Measurements from ENCODE around the gene STEEP1.

STEEP1 gene

DNA sequence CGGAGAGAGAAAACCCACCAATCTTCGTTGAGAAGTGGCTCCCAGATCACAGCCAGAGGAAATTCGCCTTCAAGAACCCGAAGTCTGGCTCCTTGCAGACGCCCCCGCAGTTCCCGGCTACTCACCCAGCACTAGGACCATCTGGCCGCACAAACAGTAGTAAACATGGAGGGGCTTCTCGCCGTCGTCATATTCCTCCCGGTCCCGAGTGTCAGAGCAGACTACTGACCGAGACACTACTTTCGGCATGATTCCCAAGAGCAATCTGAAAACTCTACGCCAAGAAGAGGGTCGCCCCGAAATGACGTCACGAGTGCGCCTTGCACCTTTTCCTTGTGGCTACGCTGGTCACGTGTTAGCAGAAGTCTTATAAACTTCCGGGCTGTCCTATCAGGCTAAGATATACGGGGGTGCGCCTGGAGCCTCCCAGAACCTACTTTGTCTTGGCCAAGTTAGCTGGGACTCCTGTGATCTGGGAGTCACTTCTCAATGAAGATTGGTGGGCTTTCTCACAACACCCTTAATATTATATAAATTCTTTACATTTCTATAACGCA lies at the start of gene STEEP1:
TSS of gene STEEP1 (minus strand) at position 303 of the 557 bp plus-strand sequence. CDS start at position 249, 54 bp downstream.
- DNase-seq = peak; percentile 93

DNA sequence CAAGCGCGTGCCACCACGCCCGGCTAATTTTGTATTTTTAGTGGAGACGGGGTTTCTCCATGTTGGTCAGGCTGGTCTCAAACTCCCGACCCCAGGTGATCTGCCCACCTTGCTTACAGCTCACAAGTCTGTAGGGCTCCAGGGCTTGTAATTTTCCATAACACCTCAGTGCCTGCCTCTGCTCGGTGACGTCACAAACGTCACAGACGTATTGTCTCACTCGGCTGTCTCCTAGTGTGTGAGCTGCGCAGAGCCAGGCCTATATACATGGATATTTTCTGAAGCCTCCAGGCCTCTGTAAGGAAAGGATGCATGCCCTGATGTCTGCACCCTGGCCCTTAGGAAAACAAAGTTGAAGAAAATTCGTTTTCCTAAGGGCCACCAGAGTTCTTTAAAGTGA lies 49.6 kb upstream of the STEEP1 start:
- DNase-seq = no peak

DNA sequence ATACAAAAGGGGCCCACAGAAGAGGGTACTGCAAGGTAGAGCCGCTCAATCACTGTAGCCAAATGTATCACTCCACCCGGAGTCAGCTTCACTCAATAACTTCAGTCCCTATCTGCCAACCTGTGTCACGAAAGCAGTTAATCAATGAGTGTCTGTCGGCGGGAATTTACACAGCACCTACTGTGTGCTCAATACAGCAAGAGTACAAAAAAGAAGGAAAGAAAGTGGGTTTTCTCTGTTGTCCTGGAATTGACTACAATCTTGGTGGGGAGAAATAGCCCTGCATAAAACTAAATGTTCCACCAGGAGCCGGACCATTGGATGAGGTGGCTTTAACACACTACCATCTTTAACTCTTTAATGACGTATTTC lies 41.8 kb upstream of the STEEP1 start:
- no peak for DNase-seq

DNA sequence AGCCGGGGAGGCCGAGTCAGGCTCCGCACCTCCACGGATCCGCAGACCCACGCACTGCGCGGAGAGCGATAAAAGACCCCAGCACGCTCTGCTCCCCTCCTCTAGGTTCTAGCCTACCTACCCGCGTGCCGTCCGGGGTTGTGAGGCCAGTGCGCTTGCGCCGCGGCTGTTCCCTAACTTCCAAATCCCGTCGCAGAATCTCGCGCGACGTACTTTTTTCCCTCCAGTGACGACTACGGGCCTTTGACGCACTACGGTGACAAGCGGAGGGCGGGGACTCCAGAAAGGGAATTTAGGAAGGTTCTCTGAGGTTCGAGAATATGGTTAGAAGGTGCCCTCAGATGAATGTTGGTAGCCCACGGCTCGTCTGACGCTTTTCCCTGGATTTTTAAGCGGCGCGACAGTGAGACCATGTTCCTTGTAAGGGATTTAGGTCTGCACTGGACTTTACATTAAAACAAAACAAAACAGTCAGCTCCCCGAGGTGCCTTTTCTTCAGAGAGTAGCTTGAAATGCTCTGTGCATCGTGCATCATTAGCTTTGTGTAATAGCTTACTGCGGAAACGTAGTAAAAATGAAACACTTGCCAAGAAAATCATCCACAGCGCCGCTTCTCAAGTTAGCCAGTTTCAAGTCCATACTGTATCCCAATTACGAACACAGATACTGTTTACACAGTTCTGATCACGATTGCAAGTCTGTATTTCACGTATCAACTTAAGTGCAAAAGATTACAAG lies 41.2 kb upstream of the STEEP1 start, which contains the start of gene NKRF:
TSS of gene NKRF (minus strand) at position 145 of the 738 bp plus-strand sequence.
- DNase-seq = peak; percentile 79

DNA sequence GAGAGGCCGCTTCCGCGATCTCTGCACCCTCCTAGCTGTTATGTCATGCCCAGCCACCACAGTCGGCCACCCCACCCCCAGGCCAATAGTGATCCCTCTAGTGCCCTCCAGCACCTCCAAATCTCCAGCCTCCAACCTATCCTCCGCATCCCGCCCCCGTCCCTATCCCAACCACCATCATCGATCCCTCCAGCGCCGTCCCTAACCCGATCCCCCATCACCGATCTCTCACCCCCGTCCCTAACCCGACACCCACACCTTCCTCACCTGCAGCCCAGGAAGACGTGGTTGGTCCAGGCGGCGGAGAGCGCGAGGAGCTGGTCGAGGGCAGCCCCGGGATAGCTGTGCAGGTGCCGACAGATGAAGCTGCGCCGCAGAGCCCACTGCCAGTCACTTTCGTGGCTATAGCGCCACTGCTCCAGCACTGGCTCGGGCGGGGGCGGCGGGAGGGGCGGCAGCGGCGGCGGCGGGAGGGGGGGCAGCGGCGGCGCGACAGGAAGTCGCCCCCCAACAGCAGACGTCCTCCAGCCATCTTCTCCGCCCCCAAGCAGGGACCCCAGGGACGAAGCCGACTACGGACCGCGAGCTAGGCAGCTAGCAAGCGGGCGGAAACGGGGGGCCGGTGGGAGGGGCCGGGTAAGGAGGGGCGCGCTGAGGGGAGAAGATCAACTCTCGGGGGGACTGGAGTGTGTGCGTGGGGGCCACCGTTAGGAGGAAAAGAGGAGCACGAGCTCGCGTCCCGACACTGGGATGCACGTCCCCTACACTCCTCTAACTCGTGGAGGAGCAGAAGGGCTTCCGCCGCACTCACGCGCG lies 40.5 kb upstream of the STEEP1 start:
- DNase-seq = no peak

GRCh38 chrX:119604766-119605463 lies 39.7 kb upstream of the STEEP1 start:
- DNase-seq = no peak

DNA sequence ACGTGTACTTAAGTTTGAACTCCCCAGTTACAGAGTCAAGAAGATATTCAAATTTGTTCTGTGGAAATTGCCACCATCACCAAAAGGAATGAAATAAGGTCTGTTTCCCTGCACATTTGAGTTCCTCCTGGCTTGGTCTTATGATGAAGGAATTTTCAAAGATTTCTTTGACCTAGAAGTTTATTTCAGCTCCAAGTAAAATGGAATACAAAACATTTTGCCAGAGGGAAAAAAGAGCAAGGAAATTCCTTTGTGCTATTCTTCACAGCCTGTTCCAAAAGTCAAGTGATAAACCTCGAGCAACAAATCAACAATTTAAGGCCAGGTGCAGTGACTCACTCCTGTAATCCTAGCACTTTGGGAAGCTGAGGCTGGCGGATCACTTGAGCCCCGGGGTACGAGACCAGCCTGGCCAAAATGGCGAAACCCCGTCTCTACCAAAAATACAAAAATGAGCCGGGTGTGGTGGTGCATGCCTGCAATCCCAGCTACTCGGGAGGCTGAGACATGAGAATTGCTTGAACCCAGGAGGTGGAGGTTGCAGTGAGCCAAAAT lies 37.6 kb upstream of the STEEP1 start:
- DNase-seq = no peak

- DNase-seq = no peak
These were observed 24.6 kb upstream of the STEEP1 start for GRCh38 chrX:119589810-119590209.

GRCh38 chrX:119583431-119584059 lies 18.3 kb upstream of the STEEP1 start:
- no peak for DNase-seq

- DNase-seq = no peak
These were observed 14.2 kb upstream of the STEEP1 start for GRCh38 chrX:119579414-119579813.

GRCh38 chrX:119574394-119575266 lies 9.4 kb upstream of the STEEP1 start, which contains the start of gene UBE2A:
Gene UBE2A, plus strand, starts transcription at chrX:119574563. Its CDS starts 149 bp downstream, at chrX:119574712.
- peak; percentile 64 for DNase-seq

DNA sequence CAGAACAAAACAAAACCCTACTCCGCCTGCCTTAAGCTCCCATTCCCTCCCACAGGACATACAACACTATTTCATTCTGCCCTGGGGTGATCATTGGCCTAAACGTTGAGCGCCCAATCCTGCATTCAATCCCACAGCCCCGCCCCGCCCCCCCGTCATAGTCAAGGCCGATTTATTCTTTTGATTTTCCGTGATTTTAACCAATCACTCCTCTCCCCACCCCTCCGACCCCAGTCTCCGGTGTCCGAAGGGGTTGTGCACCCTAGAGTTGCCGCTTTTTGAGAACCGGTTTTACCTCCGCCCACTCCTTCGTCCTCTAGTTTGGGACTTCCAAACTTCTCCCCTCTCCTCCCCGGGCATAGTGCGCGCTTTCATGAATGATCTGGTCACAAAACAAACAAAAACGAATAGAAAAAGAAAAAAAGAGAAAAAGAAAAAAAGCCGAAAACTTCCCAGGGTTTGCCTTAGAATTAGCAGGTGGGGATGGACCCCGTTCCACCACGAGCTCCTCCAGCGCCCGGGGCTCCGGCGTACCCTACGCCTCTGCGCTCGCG lies 8.7 kb upstream of the STEEP1 start:
- DNase-seq = no peak

- no peak for DNase-seq
These were observed 8.0 kb upstream of the STEEP1 start for GRCh38 chrX:119573222-119573621.

- DNase-seq = no peak
These were observed 5.2 kb upstream of the STEEP1 start for GRCh38 chrX:119570351-119570835.

DNA sequence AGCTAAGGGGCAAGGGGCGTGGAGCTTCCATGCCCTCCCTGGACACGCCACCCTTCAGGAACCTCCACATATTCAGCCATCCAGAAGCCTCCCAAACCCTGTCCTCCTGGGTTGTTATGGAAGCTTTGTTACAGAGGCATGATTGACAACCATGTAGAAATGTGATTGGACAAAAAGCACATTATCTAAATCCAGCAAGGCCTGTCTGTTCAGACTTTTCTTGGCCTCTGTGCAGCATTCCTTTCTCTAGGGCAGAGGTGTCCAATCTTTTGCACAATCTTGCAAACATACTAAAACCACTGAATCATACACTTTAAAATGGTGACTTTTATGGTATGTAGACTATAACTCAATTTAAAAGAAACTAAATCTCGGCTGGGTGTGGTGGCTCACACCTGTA lies 12.7 kb downstream of the STEEP1 start:
- no peak for DNase-seq

GRCh38 chrX:119549327-119550016 lies 15.7 kb downstream of the STEEP1 start:
- DNase-seq = no peak

DNA sequence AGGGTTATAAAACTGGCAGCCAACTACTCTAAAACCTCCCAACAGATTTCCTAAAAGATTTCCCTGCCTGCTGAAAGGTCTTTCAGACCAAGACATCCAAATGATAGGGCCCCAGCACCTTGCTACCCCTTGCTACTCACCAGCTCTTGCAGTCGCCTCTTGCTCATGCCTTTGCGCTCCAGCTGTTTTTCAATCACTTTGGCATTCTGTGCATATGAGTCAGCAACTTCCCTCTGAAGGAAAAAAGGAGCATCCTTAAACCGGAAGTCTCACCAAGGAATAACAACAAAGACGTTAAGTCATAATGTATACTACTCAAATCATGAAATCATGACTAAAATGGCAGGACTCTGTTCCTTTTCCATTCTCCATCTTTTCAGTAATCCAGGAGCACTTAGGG lies 24.0 kb downstream of the STEEP1 start:
- no peak for DNase-seq

DNA sequence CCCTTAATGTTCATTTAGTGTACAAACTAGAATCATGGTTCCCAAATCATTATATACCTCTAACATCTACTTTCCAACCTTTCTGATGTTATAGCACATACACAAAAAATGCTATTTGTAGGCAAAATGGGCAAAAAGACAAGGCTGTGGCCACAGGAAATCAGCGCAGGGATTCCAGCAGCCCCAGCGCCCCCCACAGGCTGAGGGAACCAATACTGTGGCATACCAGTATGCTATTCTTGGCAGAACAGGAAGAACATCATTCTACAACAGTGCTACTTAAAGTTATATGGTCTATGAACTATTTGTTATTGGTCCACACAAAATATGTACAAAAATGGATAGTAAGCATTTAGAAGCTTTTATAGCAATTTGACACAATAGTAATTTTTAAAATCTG lies 25.3 kb downstream of the STEEP1 start:
- DNase-seq = no peak

GRCh38 chrX:119537487-119537886 lies 27.7 kb downstream of the STEEP1 start:
- no peak for DNase-seq
